Adrenal gland (tissue), 12 donors: ENCODE measurements around the gene POMGNT2. TPM values are rescaled to one million over a fixed set of nuclear protein-coding genes. Genes with fewer than 3 reads are reported as not detected.

Experiments used
- DNase-seq, 7 donors: peaks; one replicate each; pipeline ENCODE4 v3.0.0-alpha.2; 2019 to 2020
- H3K27ac ChIP-seq, 5 donors: fragments of 200-600 bp; sonication (generic) in 4 of 5; 1 replicate in 3 of 5; 2 replicates in 2 of 5; pipeline versions ENCODE4 v1.5.1 to v1.8.0; 2016 to 2020; ENCODE audit warnings: mild to moderate bottlenecking in 1 of 5
- H3K27me3 ChIP-seq: fragments of 200-600 bp; 2 replicates; pipeline ENCODE4 v1.8.0; 2021
- H3K36me3 ChIP-seq, 2 donors: fragments of 200-600 bp; replicated peaks in 1 of 2; 1 replicate in 1 of 2; 2 replicates in 1 of 2; pipeline versions ENCODE4 v1.5.1 to v1.8.0; 2018 to 2022
- H3K4me1 ChIP-seq, 2 donors: fragments of 200-600 bp; replicated peaks in 1 of 2; 1 replicate in 1 of 2; 2 replicates in 1 of 2; pipeline versions ENCODE4 v1.5.1 to v1.8.0; 2018 to 2021
- H3K4me3 ChIP-seq, 4 donors: fragments of 200-600 bp; sonication (generic) in 3 of 4; one replicate each; pipeline ENCODE4 v1.5.1; 2016 to 2018
- H3K9me3 ChIP-seq, 3 donors: fragments of 200-600 bp; sonication (generic) in 1 of 3; replicated peaks in 1 of 3; 1 replicate in 2 of 3; 2 replicates in 1 of 3; pipeline versions ENCODE4 v1.5.1 to v1.8.0; 2016 to 2021
- POLR2A ChIP-seq, 2 donors: fragments of 450-650 bp; IDR thresholded peaks; one replicate each; pipeline ENCODE4 v1.6.1; 2017; ENCODE audit warnings: antibody characterized with exemption in 2 of 2, mild to moderate bottlenecking in 2 of 2, moderate library complexity in 1 of 2
- WGBS, 4 donors: extraction: QIAGEN DNeasy Blood & Tissue Kit in 2 of 4; methylation state at CpG; one replicate each; pipeline versions ENCODE4 v1.1.5 to v1.1.7; 2013 to 2017; 5-methylcytosine and 5-hydroxymethylcytosine counted together
- intact Hi-C, 2 donors: fragments of 100-400 bp; cut with DNase I; formaldehyde crosslinking; loops; one replicate each; pipeline versions ENCODE4 v1.14.1 to v1.15.0; 2022 to 2023
- polyA plus RNA-seq, 3 donors: library from polyadenylated mRNA; stranded (reverse); fragments of 200-250 nt in 2 of 3; fragments of 350-450 nt in 1 of 3; fragmentation: Illumina TruSeq in 1 of 3; extraction: RNeasy Lipid Tissue Mini Kit (QIAGEN cat#74804) in 1 of 3; gene quantifications; one replicate each; pipeline ENCODE4 v1.2.3, GENCODE V29; 2013 to 2014
- total RNA-seq, 9 donors: library from RNA; depleted of rRNA in 4 of 9; stranded (reverse); fragments of >200 nt in 4 of 9; fragments of 120-200 nt in 1 of 9; fragmentation: NEBNext Ultra II Directional in 1 of 9; extraction: Animal tissue kit (Norgen Biotek cat#: 25700) in 1 of 9; gene quantifications; one replicate each; pipeline versions ENCODE4 v1.1.0 to v1.2.4, GENCODE V29; 2013 to 2023
- TF ChIP-seq, protein P1 (sequence below), 6 experiments: fragments of 450-650 bp in 4 of 6; fragments of 200-600 bp in 2 of 6; sonication (generic) in 1 of 6; IDR thresholded peaks; 1 replicate in 5 of 6; 2 replicates in 1 of 6; pipeline versions ENCODE4 v1.5.1 to v1.8.0; 2016 to 2021; ENCODE audit warnings: antibody characterized with exemption in 6 of 6, mild to moderate bottlenecking in 2 of 6, moderate library complexity in 1 of 6
- donor health status: healthy with polysubstance abuse.
- donor health status: Bipolar disorder and iron deficiency.
- donor health status: DM: yes; HTN: yes; CAD: no.
- donor health status: DM: no; HTN: no; CAD: no.
- donor health status: DM: no; HTN: no; CAD: no.
- donor health status: DM: yes; HTN: yes; CAD: no.

The POMGNT2 gene
- total and polyA plus RNA-seq, 12 donors: 6.5 to 44.9 (median 18.6) TPM

GRCh38 chr3:43081796-43082195 lies 24.1 kb downstream of the POMGNT2 start:
- Histone ChIP-seq H3K27me3 (no peaks in the 10 kb centered on the region), H3K9me3 (no peaks in the 10 kb centered on the region), H3K4me1 (peaks cover 0 to 6% of the 10 kb centered on the region in 2 donors), H3K27ac (peak overlapping the region in 1 of 5 donors; percentile 54), H3K4me3 (no peak overlapping the region), H3K36me3 (peaks cover 0 to 23% of the 10 kb centered on the region in 2 donors)
- WGBS, 4 donors: 60 to 89% (median 79%) methylated on average over 3 to 5 of the region's 5 CpGs
- TF ChIP-seq, protein P1, sequence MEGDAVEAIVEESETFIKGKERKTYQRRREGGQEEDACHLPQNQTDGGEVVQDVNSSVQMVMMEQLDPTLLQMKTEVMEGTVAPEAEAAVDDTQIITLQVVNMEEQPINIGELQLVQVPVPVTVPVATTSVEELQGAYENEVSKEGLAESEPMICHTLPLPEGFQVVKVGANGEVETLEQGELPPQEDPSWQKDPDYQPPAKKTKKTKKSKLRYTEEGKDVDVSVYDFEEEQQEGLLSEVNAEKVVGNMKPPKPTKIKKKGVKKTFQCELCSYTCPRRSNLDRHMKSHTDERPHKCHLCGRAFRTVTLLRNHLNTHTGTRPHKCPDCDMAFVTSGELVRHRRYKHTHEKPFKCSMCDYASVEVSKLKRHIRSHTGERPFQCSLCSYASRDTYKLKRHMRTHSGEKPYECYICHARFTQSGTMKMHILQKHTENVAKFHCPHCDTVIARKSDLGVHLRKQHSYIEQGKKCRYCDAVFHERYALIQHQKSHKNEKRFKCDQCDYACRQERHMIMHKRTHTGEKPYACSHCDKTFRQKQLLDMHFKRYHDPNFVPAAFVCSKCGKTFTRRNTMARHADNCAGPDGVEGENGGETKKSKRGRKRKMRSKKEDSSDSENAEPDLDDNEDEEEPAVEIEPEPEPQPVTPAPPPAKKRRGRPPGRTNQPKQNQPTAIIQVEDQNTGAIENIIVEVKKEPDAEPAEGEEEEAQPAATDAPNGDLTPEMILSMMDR (IDR thresholded peaks at IDR 0.05): no peak
- TF ChIP-seq POLR2A (IDR thresholded peaks at IDR 0.05): no peak
- intact Hi-C loops: no loop called here
- DNase-seq: no peak

DNA sequence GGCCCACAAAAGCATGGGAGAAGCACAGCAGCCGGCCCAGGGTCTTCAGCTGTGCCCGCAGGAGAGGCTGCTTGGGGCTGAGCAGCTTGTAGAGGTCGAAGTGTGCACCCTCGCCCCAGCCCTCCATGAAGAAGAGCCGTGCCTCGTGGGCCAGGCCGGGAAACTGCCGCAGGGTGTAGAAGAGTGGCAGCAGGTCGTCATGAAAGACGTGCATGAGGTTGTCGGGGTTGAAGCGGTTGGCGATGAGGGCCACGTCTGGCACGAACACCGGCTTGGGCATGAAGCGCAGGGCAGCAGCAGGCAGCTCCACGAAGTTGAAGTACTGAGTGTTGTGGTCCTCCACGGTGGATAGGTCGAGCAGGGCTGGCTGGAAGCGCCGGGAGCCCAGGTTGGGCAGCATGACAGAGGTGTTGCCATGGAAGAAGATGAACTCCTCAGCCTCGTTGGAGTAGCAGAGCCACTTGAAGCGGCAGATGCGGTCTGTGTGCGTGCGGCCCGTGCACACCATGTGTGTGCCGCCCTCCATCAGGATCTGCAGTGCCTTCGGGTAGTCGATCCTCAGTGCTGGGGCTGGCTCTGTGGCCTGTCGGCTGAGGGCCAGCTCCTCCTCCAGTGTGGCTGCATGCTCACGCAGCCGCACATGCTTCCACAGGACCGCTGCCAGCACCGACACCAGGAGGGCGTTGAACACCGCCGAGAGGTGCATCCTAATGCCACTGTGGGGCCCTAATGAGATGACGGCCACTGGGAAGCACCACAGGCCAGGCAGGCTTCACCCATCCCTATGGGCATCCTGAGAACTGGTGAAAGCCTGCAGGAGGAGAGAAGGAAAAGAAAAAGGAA lies 24.9 kb downstream of the POMGNT2 start:
- intact Hi-C loops: no loop called here
- no peak for DNase-seq
- H3K9me3 ChIP-seq: no peaks in the 10 kb centered on the region
- H3K27ac ChIP-seq: peak overlapping the region in 1 of 5 donors; percentile 54
- TF ChIP-seq POLR2A (IDR thresholded peaks at IDR 0.05): no peak
- TF ChIP-seq, protein P1 (IDR thresholded peaks at IDR 0.05): no peak
- 96 to 98% (median 98%) methylated on average over 27 to 40 of the region's 40 CpGs for WGBS, 4 donors
- H3K4me3 ChIP-seq: no peak overlapping the region
- H3K4me1 ChIP-seq: no peaks in the 10 kb centered on the region
- H3K27me3 ChIP-seq: no peaks in the 10 kb centered on the region
- peaks cover 0 to 23% of the 10 kb centered on the region in 2 donors for H3K36me3 ChIP-seq

- intact Hi-C loops: no loop called here
- Histone ChIP-seq H3K27ac (no peak overlapping the region), H3K4me1 (no peaks in the 10 kb centered on the region)
Measured at GRCh38 chr3:43079536-43080332, 26.1 kb downstream of the POMGNT2 start.

GRCh38 chr3:43077707-43078106 lies 28.2 kb downstream of the POMGNT2 start:
- no peak overlapping the region for H3K27ac ChIP-seq
- no peaks in the 10 kb centered on the region for H3K4me1 ChIP-seq
- intact Hi-C loops: no loop called here
- H3K36me3 ChIP-seq: peaks cover 0 to 23% of the 10 kb centered on the region in 2 donors
- H3K9me3 ChIP-seq: no peaks in the 10 kb centered on the region
- H3K4me3 ChIP-seq: no peak overlapping the region
- H3K27me3 ChIP-seq: no peaks in the 10 kb centered on the region
- DNase-seq: no peak
- TF ChIP-seq POLR2A (IDR thresholded peaks at IDR 0.05): no peak
- TF ChIP-seq, protein P1 (IDR thresholded peaks at IDR 0.05): no peak

More at GRCh38 chr3:43079536-43080332, 26.1 kb downstream of the POMGNT2 start:
- H3K36me3 ChIP-seq: peaks cover 0 to 23% of the 10 kb centered on the region in 2 donors
- TF ChIP-seq, protein P1 (IDR thresholded peaks at IDR 0.05): no peak
- TF ChIP-seq POLR2A (IDR thresholded peaks at IDR 0.05): no peak
- H3K9me3 ChIP-seq: no peaks in the 10 kb centered on the region
- H3K27me3 ChIP-seq: no peaks in the 10 kb centered on the region
- WGBS, 4 donors: 94 to 96% (median 95%) methylated on average over 25 to 31 of the region's 31 CpGs
- no peak for DNase-seq
- no peak overlapping the region for H3K4me3 ChIP-seq
